A673 (cell line): ENCODE results near the gene TES. TPM values are rescaled to one million over a fixed set of nuclear protein-coding genes. Genes with fewer than 3 reads are reported as not detected.
A peak's percentile ranks its signal among the peaks of the same experiment; 100 is the strongest.

Experiments
- BruUV-seq: library from RNA; stranded (reverse); fragments of 400-500 nt; replicated peaks from 2 replicates; lab custom pipeline; 2021; lab: Mats Ljungman, UMichigan
- CTCF ChIA-PET: fragments of 300-600 bp; sonication (Branson Sonifier 250); formaldehyde crosslinking; loops from one replicate; lab custom pipeline; 2022; ENCODE audit warnings: antibody characterized with exemption; lab: Charles Lee
- POLR2A ChIA-PET: fragments of 300-600 bp; sonication (Branson Sonifier 250); formaldehyde crosslinking; loops from one replicate; lab custom pipeline; 2022; ENCODE audit warnings: antibody characterized with exemption; ENCODE audit not compliant: low non-redundant PET; lab: Charles Lee
- DNase-seq: peaks from one replicate; pipeline ENCODE4 v3.0.0-alpha.2; 2015; ENCODE audit warnings: low spot score
- H3K27ac ChIP-seq: fragments of 200-600 bp; sonication (generic); 2 replicates; pipeline ENCODE4 v1.5.1; 2016; ENCODE audit warnings: mixed run types, low read depth, mild to moderate bottlenecking, mixed read lengths, antibody characterized with exemption, low read length; ENCODE audit not compliant: poor library complexity, severe bottlenecking
- H3K27me3 ChIP-seq: fragments of 200-600 bp; sonication (generic); replicated peaks from 2 replicates; pipeline ENCODE4 v1.6.1; 2017; ENCODE audit warnings: mixed run types, low read depth, mild to moderate bottlenecking, mixed read lengths, antibody characterized with exemption, low read length; ENCODE audit not compliant: insufficient read depth, poor library complexity
- H3K36me3 ChIP-seq: fragments of 200-600 bp; sonication (generic); 2 replicates; pipeline ENCODE4 v1.6.1; 2016; ENCODE audit warnings: mixed run types, mild to moderate bottlenecking, mixed read lengths, antibody characterized with exemption, low read length; ENCODE audit not compliant: insufficient read depth, poor library complexity, severe bottlenecking
- H3K4me1 ChIP-seq: fragments of 200-600 bp; sonication (generic); 2 replicates; pipeline ENCODE4 v1.6.1; 2017; ENCODE audit warnings: mixed run types, mild to moderate bottlenecking, mixed read lengths, antibody characterized with exemption, low read length; ENCODE audit not compliant: insufficient read depth, poor library complexity, severe bottlenecking
- H3K4me3 ChIP-seq: fragments of 200-600 bp; sonication (generic); 2 replicates; pipeline ENCODE4 v1.5.1; 2016; ENCODE audit warnings: low read depth, mixed run types, mild to moderate bottlenecking, mixed read lengths, low read length; ENCODE audit not compliant: poor library complexity, severe bottlenecking
- H3K9me3 ChIP-seq: fragments of 200-600 bp; sonication (generic); 2 replicates; pipeline ENCODE4 v1.6.1; 2016; ENCODE audit warnings: mixed run types, low read depth, mild to moderate bottlenecking, mixed read lengths, antibody characterized with exemption, low read length; ENCODE audit not compliant: poor library complexity, severe bottlenecking
- EZH2 ChIP-seq: fragments of 200-600 bp; sonication (generic); IDR thresholded peaks from 2 replicates; pipeline ENCODE4 v1.6.1; 2017; ENCODE audit warnings: borderline replicate concordance, low read depth, mild to moderate bottlenecking, mixed read lengths, antibody characterized with exemption, low read length; ENCODE audit not compliant: poor library complexity, severe bottlenecking
- intact Hi-C: fragments of 100-400 bp; cut with micrococcal nuclease; formaldehyde crosslinking; loops from one replicate; pipeline ENCODE4 v1.10.0; 2022; ENCODE audit not compliant: unreplicated experiment
- total RNA-seq: library from RNA; stranded (reverse); gene quantifications from 2 replicates; pipeline ENCODE4 v1.2.3, GENCODE V29; 2021
- TF ChIP-seq, protein P1 (sequence below): fragments of 300-800, 200-600 bp; sonication (generic); conservative IDR thresholded peaks from 2 replicates; pipeline ENCODE4 v1.5.1; 2017; ENCODE audit warnings: low read depth, mild to moderate bottlenecking, antibody characterized with exemption, low read length, moderate library complexity, mixed read lengths

Gene TES
- total RNA-seq, 1 experiment from 2014 or later: 121 TPM

DNA sequence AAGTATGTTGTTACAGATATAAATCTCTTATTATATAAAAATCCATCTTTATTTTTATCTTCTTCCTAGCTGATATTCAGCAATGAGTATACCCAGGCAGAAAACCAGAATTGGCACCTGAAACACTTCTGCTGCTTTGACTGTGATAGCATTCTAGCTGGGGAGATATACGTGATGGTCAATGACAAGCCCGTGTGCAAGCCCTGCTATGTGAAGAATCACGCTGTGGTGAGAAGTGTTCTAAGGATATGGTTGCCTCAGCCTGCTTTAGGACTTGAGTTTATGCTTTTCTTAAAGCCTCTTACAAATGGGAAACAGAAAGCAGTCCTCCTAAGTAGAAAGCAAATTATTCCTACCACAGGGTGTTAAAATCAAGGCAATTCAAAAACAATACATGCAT lies 41.9 kb downstream of the TES start:
- BruUV-seq: no TSS peak
- no peak for DNase-seq
- intact Hi-C loops: no loop called here
- no peak for TF ChIP-seq EZH2
- TF ChIP-seq, protein P1, sequence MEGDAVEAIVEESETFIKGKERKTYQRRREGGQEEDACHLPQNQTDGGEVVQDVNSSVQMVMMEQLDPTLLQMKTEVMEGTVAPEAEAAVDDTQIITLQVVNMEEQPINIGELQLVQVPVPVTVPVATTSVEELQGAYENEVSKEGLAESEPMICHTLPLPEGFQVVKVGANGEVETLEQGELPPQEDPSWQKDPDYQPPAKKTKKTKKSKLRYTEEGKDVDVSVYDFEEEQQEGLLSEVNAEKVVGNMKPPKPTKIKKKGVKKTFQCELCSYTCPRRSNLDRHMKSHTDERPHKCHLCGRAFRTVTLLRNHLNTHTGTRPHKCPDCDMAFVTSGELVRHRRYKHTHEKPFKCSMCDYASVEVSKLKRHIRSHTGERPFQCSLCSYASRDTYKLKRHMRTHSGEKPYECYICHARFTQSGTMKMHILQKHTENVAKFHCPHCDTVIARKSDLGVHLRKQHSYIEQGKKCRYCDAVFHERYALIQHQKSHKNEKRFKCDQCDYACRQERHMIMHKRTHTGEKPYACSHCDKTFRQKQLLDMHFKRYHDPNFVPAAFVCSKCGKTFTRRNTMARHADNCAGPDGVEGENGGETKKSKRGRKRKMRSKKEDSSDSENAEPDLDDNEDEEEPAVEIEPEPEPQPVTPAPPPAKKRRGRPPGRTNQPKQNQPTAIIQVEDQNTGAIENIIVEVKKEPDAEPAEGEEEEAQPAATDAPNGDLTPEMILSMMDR: no peak
- H3K4me1 ChIP-seq: peaks cover 15% of the 10 kb centered on the region
- H3K4me3 ChIP-seq: no peak overlapping the region
- ChIA-PET POLR2A (no interaction called here), CTCF (interaction anchor here (1.8 kb wide), 1 partner anchor 72 kb away, joined by 5 read pairs; no protein-coding TSS in a partner anchor)
- no peaks in the 10 kb centered on the region for H3K9me3 ChIP-seq
- H3K27me3 ChIP-seq: no peaks in the 10 kb centered on the region
- peaks cover 79% of the 10 kb centered on the region for H3K36me3 ChIP-seq
- peak overlapping the region; percentile 40 for H3K27ac ChIP-seq

DNA sequence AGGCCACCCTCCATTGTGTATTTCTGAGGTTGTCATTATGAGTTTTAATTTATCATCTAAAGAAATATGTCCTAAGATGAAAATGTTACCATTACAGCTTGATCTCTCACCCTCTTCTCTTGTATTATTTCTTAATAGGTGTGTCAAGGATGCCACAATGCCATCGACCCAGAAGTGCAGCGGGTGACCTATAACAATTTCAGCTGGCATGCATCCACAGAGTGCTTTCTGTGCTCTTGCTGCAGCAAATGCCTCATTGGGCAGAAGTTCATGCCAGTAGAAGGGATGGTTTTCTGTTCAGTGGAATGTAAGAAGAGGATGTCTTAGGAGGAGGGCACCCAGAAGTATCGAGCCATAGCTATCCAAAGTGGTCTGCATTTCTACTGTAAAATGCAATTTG lies 46.8 kb downstream of the TES start:
- TF ChIP-seq EZH2: no peak
- peaks cover 56% of the 10 kb centered on the region for H3K36me3 ChIP-seq
- H3K27me3 ChIP-seq: no peaks in the 10 kb centered on the region
- CTCF ChIA-PET: no interaction called here
- BruUV-seq: no TSS peak
- DNase-seq: no peak
- peaks cover 36% of the 10 kb centered on the region for H3K4me1 ChIP-seq
- intact Hi-C loops: no loop called here
- H3K9me3 ChIP-seq: no peaks in the 10 kb centered on the region
- peak overlapping the region; percentile 62 for H3K27ac ChIP-seq
- POLR2A ChIA-PET: no interaction called here
- no peak overlapping the region for H3K4me3 ChIP-seq

DNA sequence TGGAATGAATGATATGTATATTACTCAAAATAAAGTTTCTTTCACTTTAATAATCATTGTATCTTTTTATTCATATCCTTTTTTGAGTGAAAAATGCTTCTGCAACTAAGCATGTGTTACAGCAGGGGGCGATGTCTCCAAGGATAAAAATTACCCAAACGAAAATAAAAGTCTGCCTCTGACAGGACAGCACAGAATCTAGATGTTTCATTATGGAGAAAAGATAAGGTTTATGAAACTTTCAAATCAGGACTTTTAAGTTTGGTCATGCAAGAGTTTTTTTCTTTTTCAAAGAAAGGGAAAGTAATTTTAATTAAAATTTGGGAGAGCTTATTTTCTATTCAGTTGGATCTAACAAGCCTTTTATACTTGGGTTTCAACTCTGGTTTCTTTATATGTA lies 48.4 kb downstream of the TES start:
- TF ChIP-seq, protein P1: peak; percentile 87
- no peak for TF ChIP-seq EZH2
- POLR2A ChIA-PET: interaction anchor here (0.6 to 0.7 kb wide), 4 partner anchors 64 to 331 kb away, joined by 3 read pairs; no protein-coding TSS in a partner anchor
- no peak overlapping the region for H3K4me3 ChIP-seq
- intact Hi-C loops: loop anchor here (1.0 to 2.0 kb wide), 5 partner anchors 210 to 550 kb away; partner anchors contain the start of gene CAV2
- TSS peak; percentile 51 for BruUV-seq
- peak overlapping the region; percentile 79 for H3K27ac ChIP-seq
- CTCF ChIA-PET: interaction anchor here (0.8 to 1.5 kb wide), 2 partner anchors 330 kb away, joined by 3 to 13 read pairs; no protein-coding TSS in a partner anchor
- no peaks in the 10 kb centered on the region for H3K27me3 ChIP-seq
- H3K4me1 ChIP-seq: peaks cover 36% of the 10 kb centered on the region
- peaks cover 40% of the 10 kb centered on the region for H3K36me3 ChIP-seq
- no peaks in the 10 kb centered on the region for H3K9me3 ChIP-seq
- peak; percentile 86 for DNase-seq
